PC-9 (cell line): ENCODE measurements around the gene BMPR2. TPM values are rescaled to one million over a fixed set of nuclear protein-coding genes. Genes with fewer than 3 reads are reported as not detected.

Experiments
- BruUV-seq: library from RNA; stranded (reverse); fragments of 400-500 nt; replicated peaks from 2 replicates; lab custom pipeline; 2021; lab: Mats Ljungman, UMichigan
- CTCF ChIA-PET: fragments of 300-600 bp; sonication (Branson Sonifier 250); formaldehyde crosslinking; loops from one replicate; lab custom pipeline; 2022; ENCODE audit warnings: antibody characterized with exemption; lab: Charles Lee
- POLR2A ChIA-PET: fragments of 300-600 bp; sonication (Branson Sonifier 250); formaldehyde crosslinking; loops from one replicate; lab custom pipeline; 2022; ENCODE audit warnings: antibody characterized with exemption; ENCODE audit not compliant: unreplicated experiment; lab: Charles Lee
- DNase-seq, 2 experiments: peaks; one replicate each; pipeline versions ENCODE4 v3.0.0 to v3.0.0-alpha.2; 2015 to 2022; ENCODE audit warnings: mixed read lengths in 1 of 2
- H2AFZ ChIP-seq: fragments of 200-600 bp; sonication (generic); 2 replicates; pipeline ENCODE4 v1.8.1; 2017; ENCODE audit warnings: antibody characterized with exemption
- H3F3A ChIP-seq: fragments of 200-600 bp; sonication (generic); 2 replicates; pipeline ENCODE4 v1.8.1; 2017; ENCODE audit warnings: antibody characterized with exemption, mild to moderate bottlenecking, low read depth; ENCODE audit not compliant: insufficient read depth
- H3K27ac ChIP-seq: fragments of 200-600 bp; sonication (generic); 2 replicates; pipeline ENCODE4 v1.6.1; 2016; ENCODE audit warnings: mixed run types
- H3K27me3 ChIP-seq: fragments of 200-600 bp; sonication (generic); 2 replicates; pipeline ENCODE4 v1.6.1; 2016; ENCODE audit warnings: low read depth, mixed run types; ENCODE audit not compliant: insufficient read depth
- H3K36me3 ChIP-seq: fragments of 200-600 bp; sonication (generic); 2 replicates; pipeline ENCODE4 v1.6.1; 2016; ENCODE audit warnings: low read depth, mixed run types
- H3K4me1 ChIP-seq: fragments of 200-600 bp; sonication (generic); replicated peaks from 2 replicates; pipeline ENCODE4 v1.6.1; 2016; ENCODE audit warnings: mixed run types; ENCODE audit not compliant: insufficient read depth
- H3K4me2 ChIP-seq: fragments of 200-600 bp; sonication (generic); 2 replicates; pipeline ENCODE4 v1.6.1; 2017; ENCODE audit warnings: mixed run types
- H3K4me3 ChIP-seq: fragments of 200-600 bp; sonication (generic); 2 replicates; pipeline ENCODE4 v1.6.1; 2016; ENCODE audit warnings: mixed run types
- H3K79me2 ChIP-seq: fragments of 200-600 bp; sonication (generic); 2 replicates; pipeline ENCODE4 v1.6.1; 2017; ENCODE audit warnings: low read depth, mixed run types
- H3K9me2 ChIP-seq: fragments of 200-600 bp; sonication (generic); 2 replicates; pipeline ENCODE4 v1.8.1; 2017; ENCODE audit warnings: mild to moderate bottlenecking; ENCODE audit not compliant: insufficient read depth
- H3K9me3 ChIP-seq: fragments of 200-600 bp; sonication (generic); 2 replicates; pipeline ENCODE4 v1.8.1; 2016; ENCODE audit warnings: low read depth; ENCODE audit not compliant: insufficient read depth
- H4K20me1 ChIP-seq: fragments of 200-600 bp; sonication (generic); 2 replicates; pipeline ENCODE4 v1.8.1; 2017; ENCODE audit not compliant: insufficient read depth
- EZH2 ChIP-seq: fragments of 200-600 bp; sonication (generic); IDR thresholded peaks from 2 replicates; pipeline ENCODE4 v1.8.0; 2017; ENCODE audit warnings: antibody characterized with exemption, low read depth
- intact Hi-C: fragments of 100-400 bp; cut with micrococcal nuclease; formaldehyde crosslinking; loops from one replicate; pipeline ENCODE4 v1.10.0; 2022; ENCODE audit not compliant: unreplicated experiment
- total RNA-seq: library from RNA; stranded (reverse); gene quantifications from 2 replicates; pipeline ENCODE4 v1.2.3, GENCODE V29; 2021
- TF ChIP-seq, protein P1 (sequence below): fragments of 200-600 bp; sonication (generic); conservative IDR thresholded peaks from 2 replicates; pipeline ENCODE4 v1.6.1; 2017; ENCODE audit warnings: mixed run types, antibody characterized with exemption, mild to moderate bottlenecking, moderate library complexity

Gene BMPR2
- total RNA-seq, 1 experiment from 2014 or later: 23.2 TPM

DNA sequence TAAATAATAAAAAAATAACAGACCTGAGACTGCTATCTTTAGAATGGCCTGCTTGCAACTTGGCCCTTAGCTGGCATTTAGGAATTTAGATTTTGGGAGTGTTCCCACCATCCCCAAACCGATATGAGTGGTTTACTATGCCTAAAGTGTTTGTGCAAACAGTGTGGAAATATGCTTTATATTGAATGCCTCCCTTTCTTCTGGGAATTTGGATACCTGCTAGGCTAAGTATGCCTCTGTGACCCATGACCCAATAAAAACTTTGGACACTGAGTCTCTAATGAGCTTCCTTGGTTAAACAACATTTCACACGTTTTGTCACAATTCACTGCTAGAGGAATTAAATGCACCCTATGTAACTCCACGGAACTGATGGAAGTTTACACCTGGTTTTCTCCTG is 73.2 kb downstream of the BMPR2 start:
- H3K9me2 ChIP-seq: no peaks in the 10 kb centered on the region
- H4K20me1 ChIP-seq: no peaks in the 10 kb centered on the region
- H3K4me1 ChIP-seq: no peaks in the 10 kb centered on the region
- H3K4me3 ChIP-seq: no peak overlapping the region
- no peak overlapping the region for H2AFZ ChIP-seq
- H3K36me3 ChIP-seq: no peaks in the 10 kb centered on the region
- intact Hi-C loops: no loop called here
- BruUV-seq: no TSS peak
- ChIA-PET POLR2A (no interaction called here), CTCF (no interaction called here)
- H3K27me3 ChIP-seq: no peaks in the 10 kb centered on the region
- no peak for DNase-seq
- no peak overlapping the region for H3K4me2 ChIP-seq
- H3K79me2 ChIP-seq: no peaks in the 10 kb centered on the region
- H3K27ac ChIP-seq: no peak overlapping the region
- H3K9me3 ChIP-seq: no peaks in the 10 kb centered on the region
- TF ChIP-seq, protein P1, sequence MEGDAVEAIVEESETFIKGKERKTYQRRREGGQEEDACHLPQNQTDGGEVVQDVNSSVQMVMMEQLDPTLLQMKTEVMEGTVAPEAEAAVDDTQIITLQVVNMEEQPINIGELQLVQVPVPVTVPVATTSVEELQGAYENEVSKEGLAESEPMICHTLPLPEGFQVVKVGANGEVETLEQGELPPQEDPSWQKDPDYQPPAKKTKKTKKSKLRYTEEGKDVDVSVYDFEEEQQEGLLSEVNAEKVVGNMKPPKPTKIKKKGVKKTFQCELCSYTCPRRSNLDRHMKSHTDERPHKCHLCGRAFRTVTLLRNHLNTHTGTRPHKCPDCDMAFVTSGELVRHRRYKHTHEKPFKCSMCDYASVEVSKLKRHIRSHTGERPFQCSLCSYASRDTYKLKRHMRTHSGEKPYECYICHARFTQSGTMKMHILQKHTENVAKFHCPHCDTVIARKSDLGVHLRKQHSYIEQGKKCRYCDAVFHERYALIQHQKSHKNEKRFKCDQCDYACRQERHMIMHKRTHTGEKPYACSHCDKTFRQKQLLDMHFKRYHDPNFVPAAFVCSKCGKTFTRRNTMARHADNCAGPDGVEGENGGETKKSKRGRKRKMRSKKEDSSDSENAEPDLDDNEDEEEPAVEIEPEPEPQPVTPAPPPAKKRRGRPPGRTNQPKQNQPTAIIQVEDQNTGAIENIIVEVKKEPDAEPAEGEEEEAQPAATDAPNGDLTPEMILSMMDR: no peak
- TF ChIP-seq EZH2: no peak
- no peaks in the 10 kb centered on the region for H3F3A ChIP-seq

DNA sequence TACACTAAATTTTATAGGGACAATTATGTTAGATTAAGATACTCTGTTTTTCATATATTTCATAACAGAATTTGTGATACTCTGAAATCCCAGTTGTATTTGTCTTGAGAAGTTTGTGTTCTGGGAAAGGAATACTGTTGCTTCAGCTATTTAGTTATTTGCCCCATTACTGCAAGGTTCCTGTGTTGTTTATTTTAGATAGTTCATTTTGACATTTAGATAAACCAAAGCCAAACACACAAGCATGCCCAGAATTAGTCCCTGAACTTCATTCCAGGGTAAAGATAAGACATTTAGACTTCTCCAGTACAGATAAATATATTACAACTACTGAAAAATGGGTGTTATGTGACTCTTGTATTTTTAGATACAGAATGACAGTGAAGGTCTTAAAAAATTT is 74.7 kb downstream of the BMPR2 start:
- ChIA-PET CTCF (no interaction called here), POLR2A (no interaction called here)
- intact Hi-C loops: no loop called here
- no peaks in the 10 kb centered on the region for H4K20me1 ChIP-seq
- H2AFZ ChIP-seq: no peak overlapping the region
- BruUV-seq: no TSS peak
- H3K79me2 ChIP-seq: no peaks in the 10 kb centered on the region
- no peaks in the 10 kb centered on the region for H3F3A ChIP-seq
- TF ChIP-seq EZH2: no peak
- TF ChIP-seq, protein P1: no peak
- H3K4me1 ChIP-seq: no peaks in the 10 kb centered on the region
- DNase-seq: no peak
- H3K4me3 ChIP-seq: no peak overlapping the region
- no peaks in the 10 kb centered on the region for H3K27me3 ChIP-seq
- H3K9me3 ChIP-seq: no peaks in the 10 kb centered on the region
- no peak overlapping the region for H3K27ac ChIP-seq
- H3K9me2 ChIP-seq: no peaks in the 10 kb centered on the region
- no peak overlapping the region for H3K4me2 ChIP-seq
- H3K36me3 ChIP-seq: no peaks in the 10 kb centered on the region

DNA sequence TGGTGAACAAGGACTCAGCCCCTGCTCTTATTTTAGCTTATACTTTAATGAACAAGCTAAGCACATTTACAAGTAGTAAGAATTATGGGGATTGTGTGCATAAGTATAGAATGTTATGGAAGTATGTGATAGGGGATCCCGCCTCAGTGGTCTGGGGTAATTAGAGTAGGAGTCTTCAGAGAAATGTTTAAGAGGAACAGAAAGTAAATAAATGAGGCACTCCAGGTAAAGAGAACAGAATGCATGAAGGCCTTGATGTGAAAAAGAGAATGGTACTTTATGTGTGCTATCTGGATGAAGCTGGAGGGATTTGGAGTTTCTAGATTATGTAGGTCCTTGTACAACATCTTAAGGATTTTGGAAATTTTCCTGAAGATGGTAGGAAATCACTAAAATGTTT is 76.6 kb downstream of the BMPR2 start:
- ChIA-PET CTCF (no interaction called here), POLR2A (no interaction called here)
- Histone ChIP-seq H3K4me1 (no peaks in the 10 kb centered on the region), H3K4me2 (no peak overlapping the region), H3K27ac (no peak overlapping the region), H3F3A (no peaks in the 10 kb centered on the region), H3K9me3 (no peaks in the 10 kb centered on the region), H3K27me3 (no peaks in the 10 kb centered on the region), H3K36me3 (no peaks in the 10 kb centered on the region), H3K4me3 (no peak overlapping the region), H4K20me1 (no peaks in the 10 kb centered on the region), H3K79me2 (no peaks in the 10 kb centered on the region), H3K9me2 (no peaks in the 10 kb centered on the region), H2AFZ (no peak overlapping the region)
- intact Hi-C loops: no loop called here
- no TSS peak for BruUV-seq
- no peak for DNase-seq
- no peak for TF ChIP-seq EZH2
- TF ChIP-seq, protein P1: no peak
